NCI-H2081 treated with DMSO at 0.1 percent for 48 hours (cell line): ENCODE results near the gene CRLF2.
"Not testable (repeated sequence)": the region's sequence is repeated elsewhere in the genome, so short reads cannot be mapped to it uniquely, and the experiment has no call there.

Experiments
- DNase-seq: peaks from one replicate; lab custom pipeline; 2025; lab: John Stamatoyannopoulos, UW

The CRLF2 gene

DNA sequence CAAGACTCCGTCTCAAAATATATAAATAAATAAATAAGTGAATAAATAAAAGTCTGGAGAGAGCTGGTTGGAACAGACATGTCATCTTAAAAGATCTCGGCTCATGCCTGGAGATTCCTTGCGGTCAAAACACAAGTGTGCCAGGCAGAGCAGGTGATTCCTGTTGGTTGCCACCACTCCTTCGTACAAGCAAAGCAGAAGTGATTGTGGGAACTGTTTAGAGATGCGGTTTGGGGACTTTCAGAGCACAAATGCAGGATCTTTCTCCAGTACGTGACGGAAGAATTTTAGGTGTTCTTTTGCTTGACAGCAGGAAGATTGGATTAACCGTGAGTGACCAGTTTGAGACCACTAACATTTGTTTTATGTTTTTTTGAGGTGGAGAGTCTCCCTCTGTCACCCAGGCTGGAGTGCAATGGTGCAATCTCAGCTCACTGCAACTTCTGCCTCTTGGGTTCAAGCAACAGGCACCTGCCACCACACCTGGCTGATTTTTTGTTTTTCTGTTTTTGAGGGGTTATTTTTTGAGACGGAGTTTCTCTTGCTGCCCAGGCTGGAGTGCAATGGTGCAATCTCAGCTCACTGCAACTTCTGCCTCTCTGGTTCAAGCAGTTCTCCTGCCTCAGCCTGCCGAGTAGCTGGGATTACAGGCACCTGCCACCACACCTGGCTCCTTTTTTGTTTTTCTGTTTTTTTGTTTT is 2.8 kb upstream of the CRLF2 start:
- no peak for DNase-seq

- DNase-seq: no peak
Measured at GRCh38 chrX:1213971-1214370, 1.5 kb upstream of the CRLF2 start.

DNA sequence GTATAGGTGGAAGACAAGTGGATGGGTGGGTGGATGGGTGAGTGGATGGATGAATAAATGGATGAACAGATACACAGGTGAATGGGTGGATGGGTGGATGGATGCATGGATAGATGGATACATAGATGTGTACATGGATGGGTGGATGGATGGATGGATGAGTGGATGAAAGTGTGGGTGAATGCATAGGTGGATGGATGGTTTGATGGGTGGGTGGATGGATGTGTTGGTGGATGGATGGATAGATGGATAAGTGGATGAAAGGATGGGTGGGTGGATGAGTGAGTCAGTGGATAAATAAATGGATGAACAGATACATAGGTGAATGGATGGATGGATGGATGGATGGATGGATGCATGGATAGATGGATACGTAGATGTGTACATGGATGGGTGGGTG is 1.6 kb downstream of the CRLF2 start:
- no peak for DNase-seq

- no peak for DNase-seq
Measured at GRCh38 chrX:1207496-1208025, 4.9 kb downstream of the CRLF2 start.

- DNase-seq: no peak
Measured at GRCh38 chrX:1205681-1206611, 6.5 kb downstream of the CRLF2 start.

DNA sequence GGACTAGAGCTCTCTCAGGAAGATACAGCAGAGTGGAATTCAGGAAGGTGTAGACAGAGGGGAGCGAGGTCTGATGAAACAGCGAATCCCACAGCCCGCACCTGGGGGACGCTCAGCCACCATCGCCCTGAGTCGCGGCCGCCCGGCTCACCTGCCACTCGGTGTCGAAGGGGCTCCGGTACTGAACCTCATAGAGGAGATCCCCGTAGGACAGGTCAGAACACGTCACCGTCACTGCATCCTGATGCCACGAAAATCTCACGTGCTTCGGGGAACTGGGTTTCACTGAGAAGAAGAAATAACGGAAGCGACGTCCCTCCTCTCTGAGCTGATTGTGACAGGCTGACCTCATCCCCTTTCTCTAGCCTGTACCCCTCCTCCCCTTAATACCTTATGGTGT is 10.2 kb downstream of the CRLF2 start:
- no peak for DNase-seq

GRCh38 chrX:1196436-1196835 is 16.0 kb downstream of the CRLF2 start:
- no peak for DNase-seq

DNA sequence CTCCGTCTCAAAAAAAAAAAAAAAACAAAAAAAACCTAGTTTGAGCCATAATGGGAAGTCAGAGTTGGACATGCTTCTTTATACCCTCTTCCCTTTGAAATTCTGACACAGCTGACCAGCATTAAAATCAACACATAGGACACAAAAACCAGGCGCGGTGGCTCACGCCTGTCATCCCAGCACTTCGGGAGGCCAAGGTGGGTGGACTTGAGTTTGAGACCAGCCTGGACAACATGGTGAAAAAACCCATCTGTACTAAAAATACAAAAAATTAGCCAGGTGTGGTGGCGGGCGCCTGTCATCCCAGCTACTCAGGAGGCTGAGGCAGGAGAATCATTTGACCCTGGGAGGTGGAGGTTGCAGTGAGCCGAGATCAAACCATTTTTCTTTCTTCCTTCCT is 20.3 kb downstream of the CRLF2 start:
- DNase-seq: not testable (repeated sequence)

- DNase-seq: no peak
Measured at GRCh38 chrX:1190596-1191145, 21.8 kb downstream of the CRLF2 start.

DNA sequence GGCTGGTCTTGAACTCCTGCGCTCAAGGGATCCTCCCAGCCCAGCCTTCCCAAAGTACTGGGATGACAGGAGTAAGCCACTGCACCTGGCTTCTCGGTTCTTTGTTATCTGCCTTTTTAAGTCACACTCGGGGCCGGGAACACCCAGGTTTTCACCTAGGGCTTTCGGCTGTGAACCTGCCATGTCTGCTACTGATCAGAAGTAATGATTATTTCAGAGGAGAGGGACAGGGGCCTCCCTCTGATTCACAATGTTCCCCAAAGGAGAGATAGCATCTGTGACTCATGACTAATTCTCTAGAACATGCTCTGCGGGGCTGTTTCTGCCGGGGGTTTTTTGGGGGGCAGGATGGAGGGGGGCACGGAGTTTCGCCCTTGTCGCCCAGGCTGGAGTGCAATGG is 26.9 kb downstream of the CRLF2 start:
- no peak for DNase-seq

- DNase-seq: no peak
Measured at GRCh38 chrX:1182211-1182610, 30.2 kb downstream of the CRLF2 start.

DNA sequence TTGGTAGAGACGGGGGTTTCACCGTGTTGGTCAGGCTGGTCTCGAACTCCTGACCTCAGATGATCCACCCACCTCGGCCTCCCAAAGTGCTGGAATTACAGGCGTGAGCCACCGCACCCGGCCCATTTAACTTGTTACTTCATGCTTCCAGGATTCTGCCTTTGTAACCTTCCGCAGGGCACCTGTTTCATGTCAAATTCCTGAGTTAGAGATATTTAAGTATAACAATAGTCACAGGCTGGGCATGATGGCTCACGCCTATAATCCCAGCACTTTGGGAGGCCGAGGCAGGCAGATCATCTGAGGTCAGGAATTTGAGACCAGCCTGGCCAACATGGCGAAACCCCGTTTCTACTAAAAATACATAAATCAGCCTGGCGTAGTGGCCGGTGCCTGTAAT is 30.8 kb downstream of the CRLF2 start:
- DNase-seq: not testable (repeated sequence)

GRCh38 chrX:1181170-1181569 is 31.3 kb downstream of the CRLF2 start:
- DNase-seq: no peak

DNA sequence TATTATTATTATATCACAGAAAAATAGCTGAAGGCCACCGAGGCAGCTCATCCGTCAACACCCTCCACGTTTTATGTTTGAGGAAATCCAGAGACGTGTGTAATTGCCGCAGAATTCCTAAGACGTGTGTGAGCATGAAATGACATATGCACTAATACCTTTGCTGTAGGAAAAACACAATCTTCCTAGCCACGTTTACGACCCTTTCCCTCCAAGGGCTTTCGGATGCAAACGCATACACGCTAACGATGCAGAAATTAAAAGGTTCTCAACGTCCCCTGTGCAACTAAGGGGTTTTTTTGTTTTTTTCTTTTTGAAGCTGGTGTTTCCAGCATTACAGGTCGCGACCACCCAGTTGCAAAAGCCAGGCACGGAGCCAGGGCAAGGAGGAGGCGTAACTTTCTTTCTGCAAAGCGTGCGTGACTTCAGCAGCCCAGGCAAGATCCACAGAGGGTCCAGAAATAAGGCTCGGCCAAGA is 33.8 kb downstream of the CRLF2 start:
- no peak for DNase-seq

GRCh38 chrX:1176531-1177320 is 35.7 kb downstream of the CRLF2 start:
- DNase-seq: not testable (repeated sequence)

DNA sequence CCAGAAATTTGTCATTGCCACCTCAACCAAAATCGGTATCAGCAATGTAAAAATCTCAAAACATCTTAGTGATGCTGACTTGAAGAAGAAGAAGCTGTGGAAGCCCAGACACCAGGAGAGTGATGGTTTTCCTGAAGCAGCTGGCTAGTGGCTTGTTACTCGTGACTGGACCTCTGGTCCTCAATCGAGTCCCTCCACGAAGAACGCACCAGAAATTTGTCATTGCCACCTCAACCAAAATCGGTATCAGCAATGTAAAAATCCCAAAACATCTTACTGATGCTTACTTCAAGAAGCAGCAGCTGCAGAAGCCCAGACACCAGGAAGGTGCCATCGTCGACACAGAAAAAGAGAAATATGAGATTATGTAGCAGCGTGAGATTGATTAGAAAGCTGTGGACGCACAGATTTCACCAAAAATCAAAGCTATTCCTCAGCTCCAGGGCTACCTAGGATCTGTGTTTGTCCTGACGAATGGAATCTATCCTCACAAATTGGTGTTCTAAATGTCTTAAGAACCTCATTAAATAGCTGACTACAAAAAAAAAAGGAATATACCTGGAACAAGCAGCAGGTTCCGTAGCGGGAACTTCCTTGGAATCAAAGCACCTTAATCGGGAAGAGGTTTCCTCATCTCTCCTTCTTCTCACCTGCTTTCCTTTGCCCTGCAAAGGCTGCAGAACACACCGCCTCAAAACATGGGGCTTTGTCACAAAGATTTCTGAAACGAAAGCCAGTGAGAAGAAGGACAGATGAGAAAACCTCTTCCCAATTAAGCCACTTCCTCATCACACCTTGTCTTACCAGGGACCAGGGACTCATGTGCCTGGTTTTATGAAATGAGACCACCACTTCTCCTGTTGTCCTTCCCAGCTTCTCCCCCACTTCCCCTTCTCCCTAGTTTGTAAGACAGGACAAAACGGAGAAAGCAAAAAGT is 37.6 kb downstream of the CRLF2 start:
- not testable (repeated sequence) for DNase-seq

DNA sequence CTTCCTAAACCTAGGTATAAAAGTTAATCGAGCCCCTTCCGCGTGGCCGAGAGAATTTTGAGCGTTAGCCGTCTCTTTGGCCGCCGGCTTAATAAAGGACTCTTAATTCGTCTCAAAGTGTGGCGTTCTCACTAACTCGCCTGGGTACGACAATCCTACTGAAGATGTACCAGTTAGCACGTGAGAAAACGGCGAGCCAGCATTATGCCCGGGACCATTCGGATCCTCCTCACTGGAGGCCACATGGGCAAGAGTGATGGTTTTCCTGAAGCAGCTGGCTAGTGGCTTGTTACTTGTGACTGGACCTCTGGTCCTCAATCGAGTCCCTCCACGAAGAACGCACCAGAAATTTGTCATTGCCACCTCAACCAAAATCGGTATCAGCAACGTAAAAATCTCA is 39.0 kb downstream of the CRLF2 start:
- not testable (repeated sequence) for DNase-seq

GRCh38 chrX:1172496-1172895 is 40.0 kb downstream of the CRLF2 start:
- no peak for DNase-seq

- not testable (repeated sequence) for DNase-seq
Measured at GRCh38 chrX:1171915-1172314, 40.5 kb downstream of the CRLF2 start.

GRCh38 chrX:1170243-1170642 is 42.2 kb downstream of the CRLF2 start:
- no peak for DNase-seq

DNA sequence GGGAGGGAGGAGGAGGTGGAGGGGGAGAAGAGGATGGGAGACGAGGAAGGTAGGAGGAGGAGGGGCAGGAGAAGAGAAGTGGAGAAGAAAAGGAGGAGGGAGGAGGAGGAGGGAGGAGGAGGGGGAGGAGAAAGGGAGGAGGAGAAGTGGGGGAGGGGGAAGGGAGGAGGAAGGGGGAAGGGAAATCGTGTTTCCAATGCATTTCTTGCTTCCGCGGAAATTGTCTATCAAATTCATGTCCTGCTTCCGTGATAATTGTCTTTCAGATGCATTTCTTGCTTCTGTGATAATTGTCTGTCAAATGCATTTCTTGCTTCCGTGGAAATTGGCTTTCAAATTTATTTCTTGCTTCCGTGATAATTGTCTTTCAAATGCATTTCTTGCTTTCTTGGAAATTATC is 43.3 kb downstream of the CRLF2 start:
- no peak for DNase-seq
